Measurements from ENCODE around the gene SNAP25.

SNAP25 gene

GRCh38 chr20:10304471-10305046 is 85.9 kb downstream of the SNAP25 start:
- DNase-seq (ENCODE audit: low read depth): no peak

GRCh38 chr20:10306440-10307358 is 88.1 kb downstream of the SNAP25 start:
- no peak for DNase-seq (ENCODE audit: low read depth)

GRCh38 chr20:10307359-10307735 is 88.7 kb downstream of the SNAP25 start:
- no peak for DNase-seq (ENCODE audit: low read depth)

- no peak for DNase-seq (ENCODE audit: low read depth)
Measured at GRCh38 chr20:10308652-10309051, 90.0 kb downstream of the SNAP25 start.

GRCh38 chr20:10309326-10309725 is 90.7 kb downstream of the SNAP25 start:
- no peak for DNase-seq (ENCODE audit: low read depth)

GRCh38 chr20:10312111-10312510 is 93.5 kb downstream of the SNAP25 start:
- DNase-seq (ENCODE audit: low read depth): no peak

- no peak for DNase-seq (ENCODE audit: low read depth)
Measured at GRCh38 chr20:10313215-10313614, 94.6 kb downstream of the SNAP25 start.

GRCh38 chr20:10313701-10314100 is 95.1 kb downstream of the SNAP25 start:
- DNase-seq (ENCODE audit: low read depth): no peak

GRCh38 chr20:10314198-10314597 is 95.6 kb downstream of the SNAP25 start:
- no peak for DNase-seq (ENCODE audit: low read depth)

GRCh38 chr20:10315138-10315537 is 96.5 kb downstream of the SNAP25 start:
- DNase-seq (ENCODE audit: low read depth): no peak

GRCh38 chr20:10316582-10316981 is 98.0 kb downstream of the SNAP25 start:
- no peak for DNase-seq (ENCODE audit: low read depth)

- DNase-seq (ENCODE audit: low read depth): no peak
Measured at GRCh38 chr20:10318291-10319024, 99.8 kb downstream of the SNAP25 start.

- DNase-seq (ENCODE audit: low read depth): no peak
Measured at GRCh38 chr20:10319855-10320254, 101.2 kb downstream of the SNAP25 start.

GRCh38 chr20:10321138-10321717 is 102.6 kb downstream of the SNAP25 start:
- DNase-seq (ENCODE audit: low read depth): no peak

GRCh38 chr20:10322073-10323012 is 103.7 kb downstream of the SNAP25 start:
- DNase-seq (ENCODE audit: low read depth): no peak

GRCh38 chr20:10323729-10324128 is 105.1 kb downstream of the SNAP25 start:
- DNase-seq (ENCODE audit: low read depth): no peak

- no peak for DNase-seq (ENCODE audit: low read depth)
Measured at GRCh38 chr20:10324198-10324847, 105.7 kb downstream of the SNAP25 start.

- DNase-seq (ENCODE audit: low read depth): no peak
Measured at GRCh38 chr20:10328897-10329255, 110.2 kb downstream of the SNAP25 start.

GRCh38 chr20:10329387-10330005 is 110.9 kb downstream of the SNAP25 start:
- no peak for DNase-seq (ENCODE audit: low read depth)

- DNase-seq (ENCODE audit: low read depth): no peak
Measured at GRCh38 chr20:10330071-10330470, 111.4 kb downstream of the SNAP25 start.

Data from activated T-cell treated with anti-CD3 and anti-CD28 coated beads for 1 hour (primary cell).